PFSK-1 (cell line): ENCODE data around the gene GPX2.

Source experiments
- POLR2AphosphoS5 ChIP-seq: IDR thresholded peaks from 2 replicates; pipeline ENCODE4 v1.6.1; 2012; ENCODE audit warnings: low read depth, mild to moderate bottlenecking, control low read depth, low read length, moderate library complexity
- SIN3A ChIP-seq: IDR thresholded peaks from 2 replicates; pipeline ENCODE4 v1.6.1; 2012; ENCODE audit warnings: mild to moderate bottlenecking, low read length, moderate library complexity, borderline replicate concordance; ENCODE audit not compliant: insufficient read depth
- TAF1 ChIP-seq: IDR thresholded peaks from 2 replicates; pipeline ENCODE4 v1.6.1; 2012; ENCODE audit warnings: low read length, control low read depth, borderline replicate concordance; ENCODE audit not compliant: insufficient read depth
- TF ChIP-seq, protein P1 (sequence below), 2 experiments: IDR thresholded peaks; 2 replicates each; pipeline versions ENCODE4 v1.6.1 to v1.8.0; 2011 to 2012; ENCODE audit warnings: low read depth in 2 of 2, low read length in 2 of 2, control low read depth in 1 of 2, inconsistent platforms in 1 of 2, mild to moderate bottlenecking in 1 of 2, moderate library complexity in 1 of 2; ENCODE audit not compliant: insufficient read depth in 1 of 2

DNA sequence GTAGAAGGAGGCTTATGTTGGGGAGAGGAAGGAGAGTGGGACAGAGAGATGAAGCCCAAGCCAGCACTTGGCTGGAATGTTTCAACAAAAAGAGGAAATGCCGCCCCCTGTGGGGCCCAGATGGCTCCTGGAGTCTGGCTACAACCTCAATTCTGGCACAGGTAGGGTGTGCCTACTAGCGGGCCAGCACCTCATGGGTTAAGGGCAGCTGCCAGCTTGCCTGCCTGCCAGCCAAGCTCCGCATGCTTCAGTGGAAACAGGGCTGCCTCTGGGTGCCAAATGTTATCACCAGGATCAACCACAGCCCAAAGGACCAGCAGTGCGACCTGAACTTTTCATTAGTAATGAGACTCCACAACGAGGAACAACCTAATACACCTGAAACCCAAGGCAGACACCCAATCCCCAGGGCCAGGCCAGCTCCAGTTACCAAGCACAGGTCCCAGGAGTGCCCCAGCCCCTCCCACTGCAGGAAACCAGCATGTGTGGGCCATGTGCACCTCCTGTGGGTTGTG is 18.3 kb upstream of the GPX2 start:
- TF ChIP-seq POLR2AphosphoS5 (no peak), TAF1 (no peak), SIN3A (no peak)
- TF ChIP-seq, protein P1, sequence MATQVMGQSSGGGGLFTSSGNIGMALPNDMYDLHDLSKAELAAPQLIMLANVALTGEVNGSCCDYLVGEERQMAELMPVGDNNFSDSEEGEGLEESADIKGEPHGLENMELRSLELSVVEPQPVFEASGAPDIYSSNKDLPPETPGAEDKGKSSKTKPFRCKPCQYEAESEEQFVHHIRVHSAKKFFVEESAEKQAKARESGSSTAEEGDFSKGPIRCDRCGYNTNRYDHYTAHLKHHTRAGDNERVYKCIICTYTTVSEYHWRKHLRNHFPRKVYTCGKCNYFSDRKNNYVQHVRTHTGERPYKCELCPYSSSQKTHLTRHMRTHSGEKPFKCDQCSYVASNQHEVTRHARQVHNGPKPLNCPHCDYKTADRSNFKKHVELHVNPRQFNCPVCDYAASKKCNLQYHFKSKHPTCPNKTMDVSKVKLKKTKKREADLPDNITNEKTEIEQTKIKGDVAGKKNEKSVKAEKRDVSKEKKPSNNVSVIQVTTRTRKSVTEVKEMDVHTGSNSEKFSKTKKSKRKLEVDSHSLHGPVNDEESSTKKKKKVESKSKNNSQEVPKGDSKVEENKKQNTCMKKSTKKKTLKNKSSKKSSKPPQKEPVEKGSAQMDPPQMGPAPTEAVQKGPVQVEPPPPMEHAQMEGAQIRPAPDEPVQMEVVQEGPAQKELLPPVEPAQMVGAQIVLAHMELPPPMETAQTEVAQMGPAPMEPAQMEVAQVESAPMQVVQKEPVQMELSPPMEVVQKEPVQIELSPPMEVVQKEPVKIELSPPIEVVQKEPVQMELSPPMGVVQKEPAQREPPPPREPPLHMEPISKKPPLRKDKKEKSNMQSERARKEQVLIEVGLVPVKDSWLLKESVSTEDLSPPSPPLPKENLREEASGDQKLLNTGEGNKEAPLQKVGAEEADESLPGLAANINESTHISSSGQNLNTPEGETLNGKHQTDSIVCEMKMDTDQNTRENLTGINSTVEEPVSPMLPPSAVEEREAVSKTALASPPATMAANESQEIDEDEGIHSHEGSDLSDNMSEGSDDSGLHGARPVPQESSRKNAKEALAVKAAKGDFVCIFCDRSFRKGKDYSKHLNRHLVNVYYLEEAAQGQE (IDR thresholded peaks at IDR 0.05; ENCODE audit: insufficient read depth in 1 of 2, low read depth in 2 of 2, low read length in 2 of 2) = no peak
